Measurements from ENCODE around the gene CGNL1.
A peak's percentile ranks its signal among the peaks of the same experiment; 100 is the strongest.

The CGNL1 gene

GRCh38 chr15:57339321-57339720 is 37.0 kb upstream of the CGNL1 start:
- TF ChIP-seq CTCF (IDR thresholded peaks at IDR 0.05; ENCODE audit: low read length) (no peak), EZH2 (IDR thresholded peaks at IDR 0.05; ENCODE audit: borderline replicate concordance, low read length) (no peak)
- Histone ChIP-seq H3K9me3 (ENCODE audit: low read length) (no peaks in the 10 kb centered on the region), H3F3A (ENCODE audit: insufficient read depth, low read length) (no peaks in the 10 kb centered on the region), H3K4me1 (ENCODE audit: insufficient read depth, low read length, severe bottlenecking) (no peaks in the 10 kb centered on the region), H4K20me1 (ENCODE audit: insufficient read depth, low read length) (no peaks in the 10 kb centered on the region), H3K36me3 (ENCODE audit: insufficient read depth, low read length) (no peaks in the 10 kb centered on the region), H3K27me3 (ENCODE audit: insufficient read depth, low read length) (no peaks in the 10 kb centered on the region), H3K27ac (ENCODE audit: low read depth, low read length, poor library complexity, severe bottlenecking) (no peak overlapping the region), H3K9me2 (ENCODE audit: low read depth, low read length) (no peaks in the 10 kb centered on the region), H2AFZ (ENCODE audit: low read length) (no peak overlapping the region), H3K4me3 (ENCODE audit: low read depth, low read length, poor library complexity, severe bottlenecking) (no peak overlapping the region), H3K4me2 (ENCODE audit: low read length) (no peak overlapping the region), H3K79me2 (ENCODE audit: insufficient read depth, low read length) (no peaks in the 10 kb centered on the region), H3K9ac (ENCODE audit: low read length) (no peak overlapping the region)

GRCh38 chr15:57340682-57341259 is 35.5 kb upstream of the CGNL1 start:
- no peaks in the 10 kb centered on the region for H3K27me3 ChIP-seq (ENCODE audit: insufficient read depth, low read length)
- H3K9me3 ChIP-seq (ENCODE audit: low read length), result no peaks in the 10 kb centered on the region
- H3K4me3 ChIP-seq (ENCODE audit: low read depth, low read length, poor library complexity, severe bottlenecking), result no peak overlapping the region
- H3K27ac ChIP-seq (ENCODE audit: low read depth, low read length, poor library complexity, severe bottlenecking), result no peak overlapping the region
- H3K9ac ChIP-seq (ENCODE audit: low read length), result no peak overlapping the region
- no peaks in the 10 kb centered on the region for H3K36me3 ChIP-seq (ENCODE audit: insufficient read depth, low read length)
- no peak overlapping the region for H3K4me2 ChIP-seq (ENCODE audit: low read length)
- no peaks in the 10 kb centered on the region for H3K9me2 ChIP-seq (ENCODE audit: low read depth, low read length)
- no peaks in the 10 kb centered on the region for H3K79me2 ChIP-seq (ENCODE audit: insufficient read depth, low read length)
- H3K4me1 ChIP-seq (ENCODE audit: insufficient read depth, low read length, severe bottlenecking), result no peaks in the 10 kb centered on the region
- H4K20me1 ChIP-seq (ENCODE audit: insufficient read depth, low read length), result no peaks in the 10 kb centered on the region
- TF ChIP-seq EZH2 (IDR thresholded peaks at IDR 0.05; ENCODE audit: borderline replicate concordance, low read length) (no peak), CTCF (IDR thresholded peaks at IDR 0.05; ENCODE audit: low read length) (peak; percentile 82)
- H2AFZ ChIP-seq (ENCODE audit: low read length), result no peak overlapping the region
- no peaks in the 10 kb centered on the region for H3F3A ChIP-seq (ENCODE audit: insufficient read depth, low read length)

GRCh38 chr15:57343048-57343447 is 33.3 kb upstream of the CGNL1 start:
- H3K4me3 ChIP-seq (ENCODE audit: low read depth, low read length, poor library complexity, severe bottlenecking), result no peak overlapping the region
- no peaks in the 10 kb centered on the region for H3K79me2 ChIP-seq (ENCODE audit: insufficient read depth, low read length)
- TF ChIP-seq EZH2 (IDR thresholded peaks at IDR 0.05; ENCODE audit: borderline replicate concordance, low read length), result no peak
- no peaks in the 10 kb centered on the region for H4K20me1 ChIP-seq (ENCODE audit: insufficient read depth, low read length)
- no peak overlapping the region for H2AFZ ChIP-seq (ENCODE audit: low read length)
- H3K36me3 ChIP-seq (ENCODE audit: insufficient read depth, low read length), result no peaks in the 10 kb centered on the region
- H3K9me3 ChIP-seq (ENCODE audit: low read length), result no peaks in the 10 kb centered on the region
- H3K4me1 ChIP-seq (ENCODE audit: insufficient read depth, low read length, severe bottlenecking), result no peaks in the 10 kb centered on the region
- H3K9me2 ChIP-seq (ENCODE audit: low read depth, low read length), result no peaks in the 10 kb centered on the region
- no peak overlapping the region for H3K4me2 ChIP-seq (ENCODE audit: low read length)
- H3K9ac ChIP-seq (ENCODE audit: low read length), result no peak overlapping the region
- no peak overlapping the region for H3K27ac ChIP-seq (ENCODE audit: low read depth, low read length, poor library complexity, severe bottlenecking)
- no peaks in the 10 kb centered on the region for H3F3A ChIP-seq (ENCODE audit: insufficient read depth, low read length)
- H3K27me3 ChIP-seq (ENCODE audit: insufficient read depth, low read length), result no peaks in the 10 kb centered on the region

GRCh38 chr15:57343498-57343897 is 32.8 kb upstream of the CGNL1 start:
- no peaks in the 10 kb centered on the region for H3K27me3 ChIP-seq (ENCODE audit: insufficient read depth, low read length)
- H3K9me2 ChIP-seq (ENCODE audit: low read depth, low read length), result no peaks in the 10 kb centered on the region
- no peak for TF ChIP-seq EZH2 (IDR thresholded peaks at IDR 0.05; ENCODE audit: borderline replicate concordance, low read length)
- no peak for TF ChIP-seq CTCF (IDR thresholded peaks at IDR 0.05; ENCODE audit: low read length)
- no peak overlapping the region for H3K4me2 ChIP-seq (ENCODE audit: low read length)
- no peak overlapping the region for H3K4me3 ChIP-seq (ENCODE audit: low read depth, low read length, poor library complexity, severe bottlenecking)
- H3K9me3 ChIP-seq (ENCODE audit: low read length), result no peaks in the 10 kb centered on the region
- H3F3A ChIP-seq (ENCODE audit: insufficient read depth, low read length), result no peaks in the 10 kb centered on the region
- no peak overlapping the region for H3K27ac ChIP-seq (ENCODE audit: low read depth, low read length, poor library complexity, severe bottlenecking)
- no peaks in the 10 kb centered on the region for H3K4me1 ChIP-seq (ENCODE audit: insufficient read depth, low read length, severe bottlenecking)
- H3K36me3 ChIP-seq (ENCODE audit: insufficient read depth, low read length), result no peaks in the 10 kb centered on the region
- no peak overlapping the region for H2AFZ ChIP-seq (ENCODE audit: low read length)
- no peak overlapping the region for H3K9ac ChIP-seq (ENCODE audit: low read length)
- H3K79me2 ChIP-seq (ENCODE audit: insufficient read depth, low read length), result no peaks in the 10 kb centered on the region
- H4K20me1 ChIP-seq (ENCODE audit: insufficient read depth, low read length), result no peaks in the 10 kb centered on the region
